Hepatocyte (in vitro differentiated cells): ENCODE measurements around the gene SKIDA1.

Source experiments
- CTCF ChIP-seq: fragments of 200-600 bp; sonication (generic); IDR thresholded peaks from 2 replicates; pipeline ENCODE4 v1.5.1; 2016; ENCODE audit warnings: antibody characterized with exemption, mild to moderate bottlenecking; ENCODE audit not compliant: poor library complexity
- EZH2 ChIP-seq: fragments of 200-600 bp; sonication (generic); IDR thresholded peaks from 2 replicates; pipeline ENCODE4 v1.6.1; 2016; ENCODE audit warnings: antibody characterized with exemption, mild to moderate bottlenecking, borderline replicate concordance

DNA sequence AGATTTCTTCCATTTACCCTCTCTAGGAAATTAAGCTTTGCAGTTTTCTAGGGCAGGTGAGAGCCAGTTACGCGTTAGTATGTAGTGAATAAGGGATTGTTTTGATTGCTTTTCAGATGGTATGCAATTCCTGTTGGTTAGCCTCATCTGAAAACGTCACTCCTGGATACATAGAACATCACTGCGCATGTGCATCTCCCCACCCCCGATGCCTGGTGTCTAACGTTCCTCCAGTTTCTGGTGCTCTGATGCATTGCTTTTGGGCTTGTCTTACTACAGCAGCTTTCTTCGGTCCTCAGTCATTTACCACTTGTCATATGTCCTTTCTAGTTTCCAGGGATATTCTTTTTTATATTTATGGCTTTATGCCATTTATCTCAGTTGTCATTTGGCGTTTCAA lies 31.0 kb upstream of the SKIDA1 start:
- TF ChIP-seq CTCF (no peak), EZH2 (no peak)
